Mesenchymal stem cell (in vitro differentiated cells and primary cell): ENCODE results near the gene CAV3.

ENCODE experiments used
- DNase-seq: peaks from one replicate; pipeline ENCODE4 v3.0.0-alpha.2; 2013
- H2AFZ ChIP-seq: one replicate; pipeline ENCODE4 v1.6.1; 2013; ENCODE audit warnings: low read depth, mild to moderate bottlenecking, control low read depth, inconsistent platforms, low read length, moderate library complexity
- H2AK5ac ChIP-seq: 2 replicates; pipeline ENCODE4 v1.6.1; 2013; ENCODE audit warnings: low read length, moderate library complexity, mild to moderate bottlenecking, inconsistent platforms; ENCODE audit not compliant: severe bottlenecking
- H2BK120ac ChIP-seq: one replicate; pipeline ENCODE4 v1.6.1; 2013; ENCODE audit warnings: low read depth, mild to moderate bottlenecking, inconsistent platforms, low read length, moderate library complexity
- H2BK12ac ChIP-seq, 2 experiments: one replicate each; pipeline ENCODE4 v1.6.1; 2013; ENCODE audit warnings: inconsistent platforms in 2 of 2, low read length in 2 of 2, mild to moderate bottlenecking in 2 of 2, moderate library complexity in 2 of 2, control low read depth in 1 of 2
- H2BK15ac ChIP-seq: one replicate; pipeline ENCODE4 v1.6.1; 2013; ENCODE audit warnings: mild to moderate bottlenecking, low read depth, inconsistent platforms; ENCODE audit not compliant: poor library complexity, severe bottlenecking
- H2BK5ac ChIP-seq: 2 replicates; pipeline ENCODE4 v1.6.1; 2013; ENCODE audit warnings: low read depth, mild to moderate bottlenecking, low read length, control low read depth, inconsistent platforms; ENCODE audit not compliant: poor library complexity, severe bottlenecking
- H3K14ac ChIP-seq, 2 experiments: one replicate each; pipeline ENCODE4 v1.6.1; 2013; ENCODE audit warnings: inconsistent platforms in 2 of 2, low read length in 2 of 2, control low read depth in 1 of 2, mild to moderate bottlenecking in 1 of 2, moderate library complexity in 1 of 2
- H3K18ac ChIP-seq, 2 experiments: one replicate each; pipeline ENCODE4 v1.6.1; 2013; ENCODE audit warnings: inconsistent platforms in 2 of 2, low read length in 2 of 2, control low read depth in 1 of 2, low read depth in 1 of 2, mild to moderate bottlenecking in 1 of 2
- H3K23ac ChIP-seq, 2 experiments: one replicate each; pipeline ENCODE4 v1.6.1; 2013; ENCODE audit warnings: inconsistent platforms in 2 of 2, low read length in 2 of 2, mild to moderate bottlenecking in 2 of 2, moderate library complexity in 2 of 2, control low read depth in 1 of 2
- H3K27ac ChIP-seq: 2 replicates; pipeline ENCODE4 v1.5.1; 2013; ENCODE audit warnings: mild to moderate bottlenecking, moderate library complexity, low read length, control low read depth, inconsistent platforms; ENCODE audit not compliant: poor library complexity, severe bottlenecking
- H3K27me3 ChIP-seq, 2 experiments: 2 replicates each; pipeline versions ENCODE4 v1.6.1 to v1.7.0; 2013; ENCODE audit warnings: low read length in 2 of 2, mild to moderate bottlenecking in 2 of 2, moderate library complexity in 2 of 2, control low read depth in 1 of 2, inconsistent platforms in 1 of 2; ENCODE audit not compliant: control insufficient read depth in 1 of 2, insufficient read depth in 1 of 2
- H3K36me3 ChIP-seq, 2 experiments: 2 replicates each; pipeline versions ENCODE4 v1.6.1 to v1.7.0; 2013; ENCODE audit warnings: low read length in 2 of 2, control low read depth in 1 of 2, inconsistent platforms in 1 of 2, low read depth in 1 of 2, mild to moderate bottlenecking in 1 of 2; ENCODE audit not compliant: insufficient read depth in 2 of 2, control insufficient read depth in 1 of 2
- H3K4ac ChIP-seq, 2 experiments: one replicate each; pipeline ENCODE4 v1.6.1; 2013; ENCODE audit warnings: inconsistent platforms in 2 of 2, low read length in 2 of 2, mild to moderate bottlenecking in 2 of 2, moderate library complexity in 2 of 2, control low read depth in 1 of 2, low read depth in 1 of 2
- H3K4me1 ChIP-seq: 2 replicates; pipeline ENCODE4 v1.6.1; 2013; ENCODE audit warnings: low read depth, low read length, control low read depth; ENCODE audit not compliant: control insufficient read depth, insufficient read depth
- H3K4me2 ChIP-seq: 2 replicates; pipeline ENCODE4 v1.6.1; 2013; ENCODE audit warnings: low read length, mild to moderate bottlenecking, inconsistent platforms; ENCODE audit not compliant: poor library complexity, severe bottlenecking
- H3K4me3 ChIP-seq, 2 experiments: 2 replicates each; pipeline versions ENCODE4 v1.5.1 to v1.7.0; 2013; ENCODE audit warnings: low read length in 2 of 2, mild to moderate bottlenecking in 2 of 2, control low read depth in 1 of 2, low read depth in 1 of 2; ENCODE audit not compliant: insufficient read depth in 1 of 2
- H3K79me1 ChIP-seq: replicated peaks from 2 replicates; pipeline ENCODE4 v1.6.1; 2013; ENCODE audit warnings: mild to moderate bottlenecking, control low read depth, low read length, inconsistent platforms; ENCODE audit not compliant: poor library complexity, severe bottlenecking
- H3K9ac ChIP-seq: 2 replicates; pipeline ENCODE4 v1.7.0; 2013; ENCODE audit warnings: mild to moderate bottlenecking, low read length, moderate library complexity
- H3K9me3 ChIP-seq: 2 replicates; pipeline ENCODE4 v1.7.0; 2013; ENCODE audit warnings: mild to moderate bottlenecking, low read length; ENCODE audit not compliant: control insufficient read depth
- H4K8ac ChIP-seq: one replicate; pipeline ENCODE4 v1.6.1; 2013; ENCODE audit warnings: inconsistent platforms, mild to moderate bottlenecking, low read length, moderate library complexity
- H4K91ac ChIP-seq: one replicate; pipeline ENCODE4 v1.6.1; 2013; ENCODE audit warnings: mild to moderate bottlenecking, low read length, inconsistent platforms
- WGBS: methylation state at CpG from one replicate; pipeline ENCODE4 v1.1.7; 2013; ENCODE audit warnings: mixed read lengths; 5-methylcytosine and 5-hydroxymethylcytosine counted together

Gene CAV3

DNA sequence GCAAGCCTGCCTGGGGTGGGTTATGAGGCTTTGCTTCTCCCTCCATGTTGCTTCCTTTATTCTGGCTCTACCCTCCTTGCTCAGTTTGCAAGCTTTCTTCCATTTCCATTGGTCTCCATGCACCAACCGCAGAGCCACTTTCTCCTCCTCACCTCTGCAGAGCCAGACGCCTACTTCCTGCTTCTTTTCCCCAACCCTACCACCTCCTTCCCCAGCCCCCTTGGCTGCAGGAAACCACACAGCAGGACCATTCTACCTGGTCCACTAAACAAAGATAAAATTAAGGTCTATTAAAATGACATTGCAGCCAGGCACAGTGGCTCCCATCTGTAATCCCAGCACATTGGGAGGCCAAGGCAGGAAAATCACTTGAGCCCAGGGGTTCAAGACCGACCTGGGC is 10.0 kb upstream of the CAV3 start:
- Histone ChIP-seq H2BK5ac (no peak overlapping the region), H4K91ac (no peak overlapping the region), H3K4ac (no peak overlapping the region), H3K9ac (no peak overlapping the region), H2BK15ac (no peak overlapping the region), H3K18ac (no peak overlapping the region), H3K9me3 (peaks cover 6% of the 10 kb centered on the region), H3K27me3 (peaks cover 0 to 9% of the 10 kb centered on the region in 2 experiments), H2AK5ac (no peak overlapping the region), H3K23ac (no peak overlapping the region), H3K14ac (no peak overlapping the region), H4K8ac (no peak overlapping the region), H3K36me3 (no peaks in the 10 kb centered on the region), H3K4me2 (no peak overlapping the region), H3K4me1 (no peaks in the 10 kb centered on the region), H2BK120ac (no peak overlapping the region), H3K4me3 (no peak overlapping the region), H3K27ac (no peak overlapping the region), H2BK12ac (no peak overlapping the region), H3K79me1 (no peaks in the 10 kb centered on the region), H2AFZ (no peak overlapping the region)
- no peak for DNase-seq
- WGBS = 62% methylated on average over 2 of the region's 3 CpGs

DNA sequence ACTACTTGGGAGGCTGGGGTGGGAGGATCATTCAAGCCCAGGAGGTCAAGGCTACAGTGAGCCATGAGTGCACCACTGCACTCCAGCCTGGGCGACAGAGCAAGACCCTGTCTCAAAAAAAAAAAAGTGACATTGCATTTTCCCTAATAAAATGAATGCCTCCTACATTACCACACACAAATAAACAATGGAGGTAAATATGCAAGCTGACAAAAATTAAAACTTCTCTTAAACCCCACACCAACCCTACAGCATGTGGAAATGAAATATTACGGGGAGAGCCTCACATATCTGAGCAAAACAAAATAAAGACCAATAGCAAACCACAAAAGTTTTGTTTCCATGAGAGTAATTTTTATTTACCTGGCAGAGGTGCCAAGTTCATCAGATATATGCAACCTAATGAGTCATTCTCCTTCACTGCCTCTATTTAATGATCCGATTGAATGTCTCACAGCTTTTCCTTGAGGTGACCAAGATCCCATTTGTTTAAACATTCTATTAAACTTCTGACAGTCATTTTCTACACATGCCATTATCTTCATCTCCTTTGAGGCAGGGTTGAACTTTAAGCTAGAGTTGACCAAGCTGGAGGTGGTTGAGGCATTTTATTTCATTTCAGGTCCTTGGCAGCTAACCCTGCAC is 9.4 kb upstream of the CAV3 start:
- Histone ChIP-seq H2BK12ac (no peak overlapping the region), H3K18ac (no peak overlapping the region), H3K9me3 (peaks cover 6% of the 10 kb centered on the region), H3K4ac (no peak overlapping the region), H3K27ac (no peak overlapping the region), H3K9ac (no peak overlapping the region), H4K91ac (no peak overlapping the region), H4K8ac (no peak overlapping the region), H2AK5ac (no peak overlapping the region), H2BK5ac (no peak overlapping the region), H3K27me3 (peaks cover 0 to 9% of the 10 kb centered on the region in 2 experiments), H3K36me3 (no peaks in the 10 kb centered on the region), H3K23ac (no peak overlapping the region), H2AFZ (no peak overlapping the region), H2BK120ac (no peak overlapping the region), H3K79me1 (no peaks in the 10 kb centered on the region), H2BK15ac (no peak overlapping the region), H3K4me1 (no peaks in the 10 kb centered on the region), H3K4me3 (no peak overlapping the region), H3K14ac (no peak overlapping the region), H3K4me2 (no peak overlapping the region)
- 85% methylated on average over 3 of the region's 3 CpGs for WGBS
- no peak for DNase-seq

- H2AFZ ChIP-seq = no peak overlapping the region
- H2BK12ac ChIP-seq = no peak overlapping the region
- no peaks in the 10 kb centered on the region for H3K36me3 ChIP-seq
- no peak overlapping the region for H3K27ac ChIP-seq
- H3K4me1 ChIP-seq = no peaks in the 10 kb centered on the region
- H3K4me3 ChIP-seq = no peak overlapping the region
- H3K18ac ChIP-seq = no peak overlapping the region
- no peak overlapping the region for H3K23ac ChIP-seq
- H3K4ac ChIP-seq = no peak overlapping the region
- no peak overlapping the region for H4K91ac ChIP-seq
- H2BK5ac ChIP-seq = no peak overlapping the region
- H3K79me1 ChIP-seq = no peaks in the 10 kb centered on the region
- no peak overlapping the region for H2AK5ac ChIP-seq
- DNase-seq = no peak
- H3K14ac ChIP-seq = no peak overlapping the region
- H2BK15ac ChIP-seq = no peak overlapping the region
- H3K27me3 ChIP-seq = peaks cover 0 to 9% of the 10 kb centered on the region in 2 experiments
- no peak overlapping the region for H3K9ac ChIP-seq
- no peak overlapping the region for H2BK120ac ChIP-seq
- peaks cover 6% of the 10 kb centered on the region for H3K9me3 ChIP-seq
- H4K8ac ChIP-seq = no peak overlapping the region
- H3K4me2 ChIP-seq = no peak overlapping the region
- WGBS = 81% methylated on average over 8 of the region's 9 CpGs
These were observed 5.7 kb upstream of the CAV3 start for GRCh38 chr3:8727605-8728512.

- WGBS = 97% methylated on average over 3 of the region's 3 CpGs
- Histone ChIP-seq H2BK120ac (no peak overlapping the region), H3K27me3 (peaks cover 0 to 5% of the 10 kb centered on the region in 2 experiments), H2BK5ac (no peak overlapping the region), H3K4me1 (no peaks in the 10 kb centered on the region), H3K9ac (no peak overlapping the region), H4K91ac (no peak overlapping the region), H3K79me1 (no peaks in the 10 kb centered on the region), H2AK5ac (no peak overlapping the region), H2AFZ (no peak overlapping the region), H3K18ac (no peak overlapping the region), H3K14ac (no peak overlapping the region), H2BK12ac (no peak overlapping the region), H3K4me2 (no peak overlapping the region), H3K27ac (no peak overlapping the region), H3K9me3 (peaks cover 6% of the 10 kb centered on the region), H4K8ac (no peak overlapping the region), H3K4me3 (no peak overlapping the region), H3K23ac (no peak overlapping the region), H3K36me3 (no peaks in the 10 kb centered on the region), H3K4ac (no peak overlapping the region), H2BK15ac (no peak overlapping the region)
- no peak for DNase-seq
These were observed 4.1 kb upstream of the CAV3 start for GRCh38 chr3:8729479-8729878.
